ENCODE measurements around the gene BAIAP2L2.
"Not testable (repeated sequence)": the region's sequence is repeated elsewhere in the genome, so short reads cannot be mapped to it uniquely, and the experiment has no call there.

BAIAP2L2 gene, protein sequence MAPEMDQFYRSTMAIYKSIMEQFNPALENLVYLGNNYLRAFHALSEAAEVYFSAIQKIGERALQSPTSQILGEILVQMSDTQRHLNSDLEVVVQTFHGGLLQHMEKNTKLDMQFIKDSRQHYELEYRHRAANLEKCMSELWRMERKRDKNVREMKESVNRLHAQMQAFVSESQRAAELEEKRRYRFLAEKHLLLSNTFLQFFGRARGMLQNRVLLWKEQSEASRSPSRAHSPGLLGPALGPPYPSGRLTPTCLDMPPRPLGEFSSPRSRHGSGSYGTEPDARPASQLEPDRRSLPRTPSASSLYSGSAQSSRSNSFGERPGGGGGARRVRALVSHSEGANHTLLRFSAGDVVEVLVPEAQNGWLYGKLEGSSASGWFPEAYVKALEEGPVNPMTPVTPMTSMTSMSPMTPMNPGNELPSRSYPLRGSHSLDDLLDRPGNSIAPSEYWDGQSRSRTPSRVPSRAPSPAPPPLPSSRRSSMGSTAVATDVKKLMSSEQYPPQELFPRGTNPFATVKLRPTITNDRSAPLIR

DNA sequence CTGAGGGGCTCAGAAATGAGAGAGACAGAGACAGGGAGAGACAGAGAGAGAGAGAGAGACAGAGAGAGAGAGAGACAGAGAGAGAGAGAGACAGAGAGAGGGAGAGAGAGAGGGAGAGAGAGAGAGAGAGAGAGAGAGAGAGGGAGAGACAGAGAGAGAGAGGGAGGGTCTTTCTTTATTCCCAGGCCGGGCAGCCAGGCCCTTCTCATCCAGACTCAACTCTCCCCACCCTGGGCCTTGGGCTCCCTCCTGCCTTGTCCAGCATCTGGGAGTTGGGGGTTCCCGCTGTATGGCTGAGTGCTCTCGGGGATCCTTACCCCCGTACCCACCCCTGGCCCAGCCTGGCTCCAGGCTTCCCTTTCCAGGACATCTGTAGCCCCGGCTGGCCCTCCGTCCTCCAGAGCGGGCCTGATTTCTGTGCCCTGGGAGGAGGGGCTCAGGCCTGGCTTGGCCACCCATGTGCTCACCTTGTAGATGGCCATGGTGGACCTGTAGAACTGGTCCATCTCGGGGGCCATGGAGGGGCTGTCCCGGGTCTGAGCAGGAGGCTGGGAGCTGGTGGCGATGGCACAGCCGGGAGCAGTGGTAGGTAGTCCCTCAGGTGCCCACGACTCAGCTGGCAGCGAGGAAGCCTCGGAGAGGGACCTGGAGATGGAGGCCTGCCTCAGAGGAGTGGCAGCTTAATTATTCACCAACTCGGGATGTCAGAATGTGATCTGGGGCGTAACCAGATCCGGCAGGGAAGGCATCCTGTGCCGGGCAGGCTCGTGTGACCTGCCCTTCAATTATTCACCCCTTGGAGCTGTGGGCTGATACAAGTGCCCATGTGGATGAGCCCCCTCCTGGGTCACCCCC lies at the start of gene BAIAP2L2:
TSS of gene BAIAP2L2 (minus strand) at position 677 of the 855 bp plus-strand sequence. CDS start at position 518, 159 bp downstream.
- no peak for DNase-seq

DNA sequence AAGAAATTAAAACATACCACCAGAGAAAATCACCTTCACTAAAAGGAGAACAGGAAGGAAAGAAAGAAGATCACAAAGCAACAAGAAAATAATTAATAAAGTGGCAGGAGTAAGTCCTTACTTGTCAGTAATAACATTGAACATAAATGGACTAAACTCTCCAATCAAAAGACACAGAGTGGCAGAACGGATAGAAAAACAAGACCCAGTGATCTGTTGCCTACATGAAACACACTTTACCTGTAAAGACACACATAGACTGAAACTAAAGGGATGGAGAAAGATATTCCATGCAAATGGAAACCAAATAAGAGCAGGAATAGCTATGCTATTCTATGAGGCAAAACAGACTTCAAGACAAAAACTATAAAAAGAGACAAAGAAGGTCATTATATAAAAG lies 45.2 kb upstream of the BAIAP2L2 start:
- no peak for DNase-seq

DNA sequence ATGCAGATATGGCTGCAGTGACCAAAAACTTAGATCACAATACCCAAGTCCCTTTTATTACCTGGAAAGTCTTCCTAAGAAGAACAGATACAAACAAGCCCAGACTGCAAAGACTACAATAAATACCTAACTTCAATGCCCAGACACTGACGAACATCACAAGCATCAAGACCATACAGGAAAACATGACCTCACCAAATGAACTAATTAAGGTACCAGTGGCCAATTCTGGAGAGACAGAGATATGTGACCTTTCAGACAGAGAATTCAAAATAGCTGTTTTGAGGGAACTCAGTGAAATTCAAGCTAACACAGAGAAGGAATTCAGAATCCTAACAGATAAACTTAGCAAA lies 44.1 kb upstream of the BAIAP2L2 start:
- DNase-seq, result not testable (repeated sequence)

DNA sequence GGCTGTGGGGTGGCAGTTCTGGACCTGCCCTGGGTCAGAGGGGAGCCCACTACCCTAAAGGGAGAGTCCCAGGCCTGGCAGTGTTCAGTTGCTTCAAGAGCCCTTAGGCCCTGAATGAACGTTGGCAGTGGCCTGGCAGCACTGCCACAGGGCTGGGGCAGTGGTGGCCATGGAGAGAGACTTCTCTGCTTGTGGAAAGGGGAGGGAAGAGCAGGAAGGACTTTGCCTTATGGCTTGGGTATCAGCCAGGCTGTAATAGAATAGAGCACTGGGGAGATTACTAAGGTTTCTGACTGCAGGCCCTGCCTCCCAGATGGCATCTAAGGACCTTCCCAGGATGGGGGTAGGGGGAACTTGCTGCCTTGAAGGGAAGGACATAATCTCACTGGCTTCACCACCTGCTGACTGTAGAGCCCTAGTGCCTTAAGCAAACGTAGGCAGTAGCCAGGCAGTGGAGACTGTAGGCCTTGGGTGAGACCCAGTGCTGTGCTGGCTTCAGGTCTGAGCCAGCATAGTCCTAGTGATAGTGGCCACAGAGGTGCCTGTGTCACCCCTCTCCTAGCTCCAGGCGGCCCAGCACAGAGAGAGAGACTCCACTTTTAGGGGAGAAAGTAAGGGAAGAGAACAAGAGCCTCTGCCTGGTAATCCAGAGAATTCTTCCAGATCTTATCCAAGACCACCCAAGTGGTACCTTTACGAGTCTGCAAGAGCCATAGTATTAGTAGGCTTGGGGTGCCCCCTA lies 43.5 kb upstream of the BAIAP2L2 start:
- no peak for DNase-seq

DNA sequence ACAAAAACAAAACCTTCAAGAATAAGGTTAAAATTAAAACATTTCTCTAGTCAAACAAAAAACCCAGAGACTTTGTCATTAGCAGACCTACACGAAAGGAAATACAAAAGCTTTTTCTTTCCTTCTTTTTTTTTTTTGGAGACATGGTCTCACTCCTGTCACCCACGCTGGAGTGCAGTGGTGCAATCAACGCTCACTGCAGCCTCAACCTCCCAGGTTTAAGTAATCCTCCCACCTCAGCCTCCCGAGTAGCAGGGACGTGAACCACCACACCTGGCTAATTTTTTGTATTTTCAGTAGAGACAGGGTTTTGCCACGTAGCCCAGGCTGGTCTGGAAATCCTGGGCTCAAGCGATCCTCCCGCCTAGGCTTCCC lies 40.6 kb upstream of the BAIAP2L2 start:
- DNase-seq, result no peak

DNA sequence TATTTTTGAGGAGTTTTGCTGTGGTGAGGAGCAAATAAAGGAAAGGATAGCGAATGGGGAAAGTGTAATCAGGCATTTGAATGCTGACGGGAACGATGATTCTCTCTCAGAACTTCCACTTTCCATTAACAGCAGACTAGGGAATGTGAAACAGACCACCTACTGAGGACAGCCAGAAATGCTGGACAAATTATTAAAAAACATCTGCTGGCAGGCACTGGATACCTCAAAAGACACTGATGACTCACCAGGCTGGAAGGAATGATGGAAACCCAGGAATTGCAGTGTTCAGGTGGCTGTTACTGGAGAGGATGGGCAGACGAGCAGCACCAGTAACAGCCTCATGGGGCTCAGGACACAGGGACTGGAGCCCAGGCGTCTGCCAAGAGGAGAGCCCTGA lies 37.8 kb upstream of the BAIAP2L2 start:
- no peak for DNase-seq

DNA sequence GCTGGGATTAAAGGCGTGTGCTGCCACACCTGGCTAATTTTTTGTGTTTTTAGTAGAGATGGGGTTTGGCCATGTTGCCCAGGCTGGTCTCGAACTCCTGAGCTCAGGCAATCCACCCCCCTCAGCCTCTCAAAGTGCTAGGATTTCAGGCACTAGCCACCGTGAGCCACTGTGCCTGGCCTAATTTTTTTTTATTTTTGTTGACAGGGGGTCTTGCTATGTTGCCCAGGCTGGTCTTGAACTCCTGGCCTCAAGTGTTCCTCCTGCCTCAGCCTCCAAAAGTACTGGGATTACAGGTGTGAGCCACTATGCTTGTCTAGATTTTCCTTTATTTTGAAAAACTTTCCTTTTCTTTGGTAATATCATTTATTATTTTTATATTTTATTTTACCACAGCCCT lies 35.7 kb upstream of the BAIAP2L2 start:
- not testable (repeated sequence) for DNase-seq

DNA sequence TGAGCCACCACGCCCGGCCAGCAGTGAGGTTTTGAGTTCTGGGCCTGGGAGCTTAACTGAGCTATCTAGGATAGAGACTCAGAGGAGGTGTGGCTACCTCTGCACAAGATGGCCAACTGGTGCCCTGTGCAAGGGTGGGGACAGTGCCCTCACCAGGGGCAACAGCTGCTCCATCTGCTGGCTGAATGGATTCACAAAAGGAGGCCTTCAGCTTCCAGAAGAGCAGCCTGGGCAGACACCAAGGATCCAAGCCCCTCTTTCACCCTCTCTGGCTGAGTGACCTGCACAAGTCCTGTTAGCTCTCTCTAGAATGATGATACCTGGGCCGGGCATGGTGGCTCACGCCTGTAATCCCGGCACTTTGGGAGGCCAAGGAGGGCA lies 33.5 kb upstream of the BAIAP2L2 start:
- DNase-seq, result no peak

DNA sequence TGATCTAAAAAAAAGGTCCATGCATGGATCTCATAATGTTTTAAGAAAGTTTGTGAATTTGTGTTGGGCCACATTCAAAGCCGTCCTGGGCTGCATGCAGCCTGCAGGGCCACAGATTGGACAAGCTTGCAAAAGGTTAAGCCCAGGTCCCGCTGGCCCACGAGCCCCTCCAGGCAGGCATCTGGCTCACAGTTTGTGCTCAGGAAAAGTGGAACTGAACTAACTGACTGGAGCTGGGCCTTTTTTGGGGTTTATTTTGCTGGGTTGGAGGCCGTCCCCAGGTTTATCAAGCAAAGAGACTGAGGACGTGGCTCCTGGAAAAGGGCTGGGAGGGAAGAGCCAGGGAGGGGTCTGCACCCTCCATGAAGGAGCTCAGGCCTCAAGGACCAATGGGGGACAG lies 32.1 kb upstream of the BAIAP2L2 start:
- DNase-seq, result no peak

DNA sequence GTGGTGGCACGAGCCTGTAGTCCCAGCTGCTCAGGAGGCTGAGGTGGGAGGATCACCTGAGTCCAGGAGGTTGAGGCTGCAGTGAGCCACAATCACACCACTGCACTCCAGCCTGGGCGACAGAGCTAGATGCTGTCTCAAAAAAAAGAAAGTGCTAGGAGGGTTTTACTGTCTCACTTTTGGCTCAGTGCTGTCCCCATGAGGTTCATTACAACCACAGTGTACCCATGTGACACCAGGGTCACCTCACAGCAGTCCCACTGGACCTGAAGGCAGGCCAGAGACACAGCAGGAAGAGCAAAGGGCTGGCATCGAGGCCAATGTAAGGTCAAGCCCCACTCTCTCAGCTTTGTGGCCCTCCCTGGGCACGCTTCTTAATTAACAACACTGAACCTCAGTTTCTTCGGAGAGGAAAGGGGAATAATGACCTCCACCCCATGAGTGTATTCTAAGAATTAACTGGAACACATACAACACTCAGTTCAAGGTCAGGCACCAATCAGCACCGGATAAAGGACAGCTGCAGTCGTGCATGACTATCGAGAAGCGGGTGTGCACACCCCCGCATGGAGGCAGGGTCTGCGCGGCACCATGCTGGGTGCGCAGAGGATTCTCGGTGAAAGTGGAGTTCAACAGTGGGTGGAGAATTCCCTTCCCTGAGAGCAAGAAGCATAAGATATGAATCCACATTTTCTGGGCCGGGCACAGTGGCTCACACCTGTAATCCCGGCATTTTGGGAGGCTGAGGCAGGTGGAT lies 30.9 kb upstream of the BAIAP2L2 start:
- DNase-seq, result no peak

DNA sequence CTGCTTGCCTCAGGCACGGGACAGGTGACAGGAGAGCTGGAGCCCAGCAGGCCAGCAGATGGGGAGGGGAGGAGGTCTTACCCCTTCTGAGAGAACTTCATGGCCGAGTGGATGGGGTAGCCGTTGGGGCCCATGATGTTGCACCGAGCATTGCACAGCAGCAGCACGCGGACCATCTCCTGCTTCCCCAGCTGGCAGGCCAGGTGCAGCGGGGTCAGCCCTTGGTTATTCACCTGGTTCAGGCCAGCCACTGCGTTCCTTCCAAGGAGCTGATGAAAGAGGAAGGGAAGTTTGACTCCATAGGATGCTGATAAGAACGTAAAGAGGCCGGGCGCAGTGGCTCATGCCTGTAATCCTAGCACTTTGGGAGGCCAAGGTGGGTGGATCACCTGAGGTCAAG lies 29.4 kb upstream of the BAIAP2L2 start:
- no peak for DNase-seq

DNA sequence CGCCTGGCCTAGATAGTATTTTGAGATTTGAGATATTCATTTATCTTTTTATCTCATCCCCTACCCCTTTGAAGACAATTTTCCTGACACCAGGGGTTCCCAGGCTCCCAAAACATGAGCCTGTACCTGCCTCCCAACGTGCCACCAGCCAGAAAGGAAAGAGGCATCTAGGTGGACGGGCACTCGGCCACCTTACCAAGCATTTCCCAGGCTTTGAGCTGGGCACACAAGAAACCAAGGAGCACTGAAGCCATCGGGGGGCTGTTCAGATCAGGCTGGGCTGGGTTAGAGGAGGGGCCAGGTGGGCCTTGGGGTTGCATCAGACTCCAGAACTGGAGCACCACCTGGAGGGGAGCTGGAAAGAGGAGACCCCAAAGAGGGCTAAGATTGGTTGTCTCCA lies 28.5 kb upstream of the BAIAP2L2 start:
- DNase-seq, result no peak

DNA sequence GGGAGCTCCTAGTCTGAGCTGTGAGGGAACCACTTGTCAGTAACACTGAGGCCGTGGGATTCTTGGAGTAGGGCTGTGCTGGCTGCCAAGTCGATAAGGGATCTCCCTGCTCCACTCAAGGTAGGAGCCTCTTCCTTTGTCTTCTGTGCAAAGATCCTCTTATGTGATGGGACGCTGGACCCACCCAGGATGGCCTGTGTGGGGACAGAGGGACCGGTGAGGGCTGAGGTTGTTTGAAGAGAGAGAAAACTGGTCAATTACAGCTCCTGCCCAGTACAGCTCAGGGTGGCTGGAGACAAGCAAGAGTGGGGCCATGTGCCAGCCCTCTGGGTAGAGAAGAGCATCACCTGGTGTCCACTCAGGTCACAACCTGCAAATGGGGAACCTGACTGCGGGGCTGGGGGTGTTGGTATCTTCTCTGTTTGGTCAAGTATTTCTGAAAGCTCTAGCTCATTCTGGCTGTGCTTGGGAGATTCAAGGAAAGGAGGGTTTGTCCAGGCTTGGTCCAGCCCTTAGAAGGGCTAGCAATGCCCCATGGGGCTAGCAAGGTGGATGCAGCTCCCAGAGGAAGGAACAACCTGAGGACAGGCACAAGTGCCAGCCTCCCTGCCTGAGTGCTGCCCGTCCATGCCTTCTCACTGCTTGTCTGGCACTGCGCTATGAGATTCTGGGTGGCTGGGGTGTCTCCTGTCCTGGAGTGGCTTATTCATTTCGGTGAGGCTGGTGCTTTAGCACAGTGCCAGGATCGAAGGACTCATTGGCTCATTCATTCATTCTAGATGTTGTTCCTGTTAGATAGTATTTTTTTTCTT lies 27.6 kb upstream of the BAIAP2L2 start:
- DNase-seq, result no peak

DNA sequence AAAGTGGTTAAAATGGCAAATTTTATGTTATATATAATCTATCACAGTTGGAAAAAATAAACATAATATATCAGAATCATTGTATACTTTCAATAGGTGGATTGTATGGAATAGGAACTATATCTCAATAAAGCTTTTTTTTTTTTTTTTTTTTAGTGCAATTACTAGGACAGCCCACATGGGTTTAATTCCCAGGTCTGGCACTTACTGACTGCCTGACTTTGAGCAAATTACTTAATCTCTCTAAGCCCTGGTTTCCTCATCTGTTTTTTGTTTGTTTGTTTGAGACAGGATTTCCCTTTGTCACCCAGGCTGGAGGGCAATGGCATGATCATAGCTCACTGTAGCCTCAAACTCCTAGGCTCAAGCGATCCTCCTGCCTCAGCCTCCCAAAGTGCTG lies 26.1 kb upstream of the BAIAP2L2 start:
- DNase-seq, result no peak

DNA sequence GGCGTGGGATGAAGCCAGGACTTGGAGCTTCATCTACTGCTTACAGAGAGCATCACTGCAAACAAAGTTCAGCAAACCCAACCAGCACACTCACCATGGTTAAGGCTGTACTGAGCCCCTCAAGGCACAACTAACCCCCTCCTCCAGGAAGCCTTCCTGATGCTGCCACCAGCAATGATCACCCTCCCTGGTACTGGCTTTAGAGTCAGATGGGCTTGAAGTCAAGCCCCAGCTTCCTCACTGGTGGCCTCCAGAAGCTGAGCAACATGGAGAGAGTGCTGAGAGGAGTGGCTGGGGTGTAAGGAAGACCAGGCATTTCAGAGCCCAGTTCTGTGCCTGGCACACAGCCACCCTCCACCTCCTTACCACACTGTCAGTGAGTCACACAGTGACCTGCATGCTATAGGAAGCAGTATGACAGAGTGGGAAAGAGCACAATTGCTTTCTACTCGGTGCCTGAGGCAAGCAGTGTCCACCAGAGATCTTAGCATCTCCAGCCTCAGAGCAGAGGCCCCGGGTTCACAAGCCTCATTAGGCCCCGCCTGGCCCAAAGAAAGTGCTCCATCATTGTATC lies 24.7 kb upstream of the BAIAP2L2 start:
- no peak for DNase-seq

DNA sequence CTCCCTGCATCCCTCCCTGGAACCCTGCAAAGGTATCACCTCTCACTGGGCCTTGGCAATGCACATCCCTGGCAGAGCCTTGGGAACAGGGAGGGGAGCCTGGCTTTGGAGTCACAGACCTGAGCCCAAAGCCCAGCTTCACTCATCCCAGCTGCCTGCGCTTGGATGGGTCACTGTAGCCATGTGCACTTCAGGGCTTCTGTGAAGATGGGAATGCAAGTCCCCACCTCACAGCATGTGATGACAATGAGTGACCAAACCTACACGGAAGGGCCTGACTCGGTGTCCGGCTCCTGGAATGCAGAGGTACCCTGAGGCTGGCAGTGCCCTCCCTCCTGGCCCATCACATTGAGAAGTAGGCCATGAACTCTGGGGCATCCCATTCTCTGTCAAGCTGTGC lies 22.8 kb upstream of the BAIAP2L2 start:
- no peak for DNase-seq

DNA sequence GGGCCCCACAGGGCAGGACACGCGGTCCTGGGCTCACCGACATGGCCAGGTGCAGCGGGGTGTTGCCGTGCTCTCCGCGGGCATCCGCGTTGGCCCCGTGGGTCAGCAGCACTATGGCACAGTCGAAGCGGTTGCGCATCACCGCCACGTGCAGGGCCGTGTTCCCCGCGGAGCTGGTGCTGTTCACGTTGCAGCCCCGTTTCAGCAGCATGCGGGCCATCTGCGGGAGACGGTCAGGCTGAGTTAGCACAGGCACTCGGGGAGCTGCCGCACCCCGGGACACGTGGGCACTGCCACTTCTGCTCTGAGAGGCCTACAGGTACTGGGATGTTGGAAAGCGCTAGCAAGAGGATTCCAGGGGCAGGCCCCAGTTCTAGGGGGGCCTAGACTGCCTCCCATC lies 22.3 kb upstream of the BAIAP2L2 start:
- no peak for DNase-seq

DNA sequence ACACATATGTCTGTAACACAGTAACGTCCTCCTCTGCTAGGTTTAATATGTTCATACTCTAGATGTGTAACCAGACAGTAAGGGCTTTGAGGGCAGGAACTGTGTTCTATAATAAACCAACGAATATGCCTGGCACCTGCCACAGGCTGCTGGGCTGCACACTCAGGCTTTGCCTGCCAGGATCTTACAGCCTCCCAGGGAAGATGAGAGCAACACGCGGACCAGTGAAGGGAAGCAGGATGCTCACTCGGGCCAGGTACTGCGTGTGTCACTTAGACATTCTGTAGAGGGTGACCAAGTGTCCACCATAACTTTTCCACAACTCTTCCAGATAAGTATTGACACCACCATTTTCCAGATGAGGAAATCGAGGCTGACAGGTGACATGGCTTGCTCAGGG lies 21.7 kb upstream of the BAIAP2L2 start:
- no peak for DNase-seq

DNA sequence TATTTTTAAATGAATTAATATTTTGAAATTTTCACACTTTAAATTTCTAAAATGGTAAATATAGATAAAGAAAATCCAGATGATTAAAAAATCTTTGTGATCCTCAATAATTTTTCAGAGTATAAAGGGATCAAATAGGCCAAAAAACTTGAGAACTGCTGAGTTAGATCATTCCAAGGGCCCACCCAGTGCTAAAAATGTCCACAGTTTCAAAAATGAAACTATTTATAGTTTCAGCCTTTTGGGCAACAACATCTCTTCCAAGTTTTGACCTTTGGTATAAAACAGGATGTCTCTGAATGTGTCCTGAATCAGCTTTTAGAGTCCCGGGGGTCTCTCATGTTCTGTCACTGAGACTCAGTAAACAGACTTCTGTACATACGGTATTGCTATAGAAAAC lies 20.9 kb upstream of the BAIAP2L2 start:
- no peak for DNase-seq

DNA sequence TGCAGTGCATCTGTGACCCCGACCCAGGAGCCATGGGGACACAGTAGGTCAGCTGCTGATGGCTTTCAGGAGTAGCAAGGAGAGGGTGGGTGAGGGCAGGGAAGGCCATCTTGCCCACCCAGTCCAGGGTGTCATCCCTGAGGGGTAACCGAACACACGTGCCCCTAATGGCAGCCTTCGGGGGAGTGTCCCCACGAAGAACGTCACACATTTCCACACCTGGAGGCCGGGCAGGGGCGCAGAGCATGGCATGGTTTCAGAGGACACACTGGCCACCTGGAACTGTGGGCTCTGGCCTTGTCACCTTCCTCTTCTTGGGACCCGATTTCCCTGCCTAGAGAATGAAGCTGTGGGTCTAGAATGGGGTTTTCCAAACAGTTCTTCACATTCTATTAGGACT lies 19.4 kb upstream of the BAIAP2L2 start:
- DNase-seq, result no peak

DNA sequence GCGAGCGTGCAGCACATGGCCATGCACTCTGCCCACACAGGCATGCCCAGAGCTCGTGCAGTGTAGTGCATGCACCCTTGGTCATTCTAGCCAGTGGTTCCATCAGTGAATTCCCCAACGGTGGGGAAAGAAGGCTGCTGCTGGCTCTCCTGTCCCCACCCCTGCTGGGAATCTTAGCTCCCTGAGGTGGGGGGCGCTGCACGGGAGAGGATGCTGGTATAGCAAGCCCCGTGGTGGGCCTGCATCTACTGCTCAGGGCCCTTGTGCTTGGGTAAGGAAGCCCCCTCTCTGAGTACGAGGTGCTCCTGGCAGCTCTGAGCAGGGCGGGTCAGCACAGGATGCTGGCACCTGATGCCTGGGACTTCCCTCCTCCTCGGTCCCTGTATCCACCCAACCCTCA lies 18.5 kb upstream of the BAIAP2L2 start:
- DNase-seq, result no peak

Measured in activated T-cell treated with anti-CD3 and anti-CD28 coated beads for 4 hours (primary cell).